ENCODE results near the gene CTIF.

- no peak for TF ChIP-seq CTCF (IDR thresholded peaks at IDR 0.05)
- TF ChIP-seq ZFX (IDR thresholded peaks at IDR 0.05; ENCODE audit: borderline replicate concordance) = no peak
These were observed 272.6 kb downstream of the CTIF start for GRCh38 chr18:48811401-48811800.

All from 22Rv1 (cell line).